GM18517 (cell line): ENCODE measurements around the gene ARIH1.

Experiments used
- ATAC-seq: cut with Tn5 transposase; IDR thresholded peaks from one replicate; pipeline ENCODE4 v1.9.1; 2021; ENCODE audit warnings: mild to moderate bottlenecking, moderate library complexity; ENCODE audit not compliant: unreplicated experiment

Gene ARIH1

GRCh38 chr15:72487070-72487797 is 13.1 kb downstream of the ARIH1 start:
- ATAC-seq = no peak

GRCh38 chr15:72488558-72488957 is 14.4 kb downstream of the ARIH1 start:
- ATAC-seq = no peak

- no peak for ATAC-seq
Measured at GRCh38 chr15:72489943-72490554, 15.9 kb downstream of the ARIH1 start.

GRCh38 chr15:72491768-72492167 is 17.6 kb downstream of the ARIH1 start:
- ATAC-seq = no peak

- ATAC-seq = no peak
Measured at GRCh38 chr15:72492733-72493132, 18.6 kb downstream of the ARIH1 start.

GRCh38 chr15:72493220-72493619 is 19.1 kb downstream of the ARIH1 start:
- ATAC-seq = no peak

- no peak for ATAC-seq
Measured at GRCh38 chr15:72495007-72495406, 20.9 kb downstream of the ARIH1 start.

GRCh38 chr15:72496783-72497182 is 22.7 kb downstream of the ARIH1 start:
- no peak for ATAC-seq

GRCh38 chr15:72497402-72497801 is 23.3 kb downstream of the ARIH1 start:
- ATAC-seq = no peak

GRCh38 chr15:72502220-72502809 is 28.2 kb downstream of the ARIH1 start:
- ATAC-seq = no peak

- no peak for ATAC-seq
Measured at GRCh38 chr15:72503147-72503546, 29.0 kb downstream of the ARIH1 start.

- ATAC-seq = no peak
Measured at GRCh38 chr15:72507402-72508092, 33.4 kb downstream of the ARIH1 start.

- no peak for ATAC-seq
Measured at GRCh38 chr15:72509484-72509883, 35.4 kb downstream of the ARIH1 start.

- no peak for ATAC-seq
Measured at GRCh38 chr15:72511536-72511935, 37.4 kb downstream of the ARIH1 start.

GRCh38 chr15:72515591-72516389 is 41.7 kb downstream of the ARIH1 start:
- ATAC-seq = no peak

GRCh38 chr15:72516777-72517176 is 42.6 kb downstream of the ARIH1 start:
- no peak for ATAC-seq

GRCh38 chr15:72521682-72522081 is 47.6 kb downstream of the ARIH1 start:
- no peak for ATAC-seq

GRCh38 chr15:72532991-72533601 is 59.0 kb downstream of the ARIH1 start:
- ATAC-seq = no peak

- no peak for ATAC-seq
Measured at GRCh38 chr15:72534523-72534922, 60.4 kb downstream of the ARIH1 start.

- ATAC-seq = no peak
Measured at GRCh38 chr15:72535911-72536310, 61.8 kb downstream of the ARIH1 start.
